GM21717 (cell line): ENCODE results near the gene HEPACAM.

Experiments
- ATAC-seq: cut with Tn5 transposase; IDR thresholded peaks from one replicate; pipeline ENCODE4 v1.9.1; 2021; ENCODE audit warnings: mild to moderate bottlenecking, moderate library complexity; ENCODE audit not compliant: unreplicated experiment

The HEPACAM gene

DNA sequence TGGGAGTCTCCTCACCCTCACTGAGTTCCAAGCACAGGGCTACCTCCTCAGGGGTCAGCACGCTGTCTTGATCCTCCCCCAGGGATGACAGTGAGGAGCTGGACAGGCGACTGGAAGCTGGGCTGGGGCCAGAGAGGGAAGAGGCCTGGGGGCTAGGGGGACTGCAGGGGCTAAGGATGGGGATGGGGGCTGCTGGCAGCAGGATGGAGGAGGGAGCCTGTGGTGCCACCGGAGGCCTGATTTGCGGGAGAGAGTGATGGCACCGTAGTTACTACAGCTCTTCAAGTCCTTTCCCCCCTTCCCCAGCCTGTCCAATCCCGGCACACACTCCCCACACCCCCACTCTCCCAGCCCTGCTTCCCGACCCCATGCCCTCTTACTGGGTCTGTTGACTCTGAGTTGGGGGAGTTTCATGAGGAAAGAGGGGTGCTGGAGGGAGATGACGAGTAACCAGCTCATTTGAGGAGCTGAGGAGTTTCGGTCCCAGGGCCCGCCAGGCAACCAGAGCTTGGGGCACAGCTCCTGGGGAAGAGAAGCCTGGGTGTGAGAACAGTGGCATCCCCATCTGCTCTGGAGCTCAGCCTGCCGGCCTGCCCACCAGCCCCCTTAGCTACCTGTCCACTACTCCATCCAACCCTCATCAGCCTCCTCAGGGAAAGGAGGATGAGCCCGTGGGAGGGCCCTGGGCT, 48.7 kb downstream of the HEPACAM start:
- ATAC-seq: no peak

DNA sequence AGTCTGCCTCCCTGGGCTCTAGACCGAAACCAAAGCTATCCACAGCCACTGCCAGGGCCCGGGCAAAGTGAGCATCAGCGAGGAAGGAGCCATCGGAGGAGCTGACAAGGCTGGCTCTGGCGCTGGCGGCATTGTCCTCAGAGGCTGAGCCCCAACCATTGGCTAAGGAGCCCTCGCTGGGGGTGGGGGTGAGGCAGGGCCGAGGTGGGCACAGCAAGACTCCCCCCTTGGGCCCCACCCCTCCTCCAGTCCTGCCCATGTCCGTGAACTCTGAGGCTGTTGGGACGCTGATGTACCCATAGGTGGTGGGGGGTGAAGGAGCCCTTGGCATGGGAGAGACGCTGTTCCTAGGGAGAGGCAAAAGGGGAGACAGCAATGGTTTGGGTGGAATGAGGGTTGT, 49.4 kb downstream of the HEPACAM start:
- ATAC-seq: no peak

DNA sequence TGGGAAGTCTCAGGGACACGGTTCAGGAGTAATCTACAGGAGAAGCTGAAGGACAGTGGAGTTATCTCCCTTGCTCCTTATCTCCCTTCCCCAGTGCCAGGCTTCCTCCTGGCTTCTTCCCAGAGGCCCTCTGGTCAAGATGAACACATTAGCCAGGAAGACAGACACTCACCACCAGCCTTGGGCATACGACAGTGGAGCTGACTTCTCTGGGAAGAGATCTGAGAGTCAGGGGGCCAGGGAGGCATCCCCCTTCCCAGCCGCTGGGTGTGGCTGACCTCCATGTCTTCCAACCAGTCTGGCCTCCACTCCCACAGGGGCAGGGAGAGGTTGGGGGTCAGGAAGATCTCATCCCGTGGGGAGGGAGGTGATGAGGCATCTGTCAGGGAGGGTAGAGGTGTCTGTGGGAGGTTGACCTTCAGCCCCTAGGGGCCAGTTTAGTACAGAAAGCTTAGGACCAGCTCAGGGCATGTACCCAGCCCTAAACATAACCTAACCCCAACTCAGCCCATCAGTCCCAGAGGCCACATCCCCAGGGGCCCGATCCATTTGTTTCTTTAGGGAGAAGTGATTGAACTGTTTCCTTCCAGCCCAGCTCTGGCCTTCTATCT, 50.9 kb downstream of the HEPACAM start:
- ATAC-seq: no peak

DNA sequence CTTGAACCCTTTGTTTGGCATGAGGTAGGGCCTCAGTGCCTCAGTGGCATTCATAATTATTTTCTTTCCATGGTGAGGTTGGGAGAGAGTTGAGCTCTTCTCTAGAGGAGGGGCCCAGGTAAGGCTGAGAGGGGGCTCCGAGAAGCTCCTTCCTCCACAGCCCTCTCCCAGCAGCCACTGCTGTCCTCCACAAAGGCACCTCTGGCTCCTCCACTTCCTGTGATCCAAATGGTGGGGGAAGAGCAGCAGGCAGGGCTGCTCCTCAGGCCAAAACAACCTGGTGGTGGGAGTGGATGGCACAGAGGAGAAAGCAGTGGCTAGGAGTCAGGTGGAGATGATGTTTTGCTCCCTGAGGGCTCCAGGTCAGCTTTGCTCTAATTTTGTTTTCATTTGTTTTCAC, 51.5 kb downstream of the HEPACAM start:
- ATAC-seq: no peak

DNA sequence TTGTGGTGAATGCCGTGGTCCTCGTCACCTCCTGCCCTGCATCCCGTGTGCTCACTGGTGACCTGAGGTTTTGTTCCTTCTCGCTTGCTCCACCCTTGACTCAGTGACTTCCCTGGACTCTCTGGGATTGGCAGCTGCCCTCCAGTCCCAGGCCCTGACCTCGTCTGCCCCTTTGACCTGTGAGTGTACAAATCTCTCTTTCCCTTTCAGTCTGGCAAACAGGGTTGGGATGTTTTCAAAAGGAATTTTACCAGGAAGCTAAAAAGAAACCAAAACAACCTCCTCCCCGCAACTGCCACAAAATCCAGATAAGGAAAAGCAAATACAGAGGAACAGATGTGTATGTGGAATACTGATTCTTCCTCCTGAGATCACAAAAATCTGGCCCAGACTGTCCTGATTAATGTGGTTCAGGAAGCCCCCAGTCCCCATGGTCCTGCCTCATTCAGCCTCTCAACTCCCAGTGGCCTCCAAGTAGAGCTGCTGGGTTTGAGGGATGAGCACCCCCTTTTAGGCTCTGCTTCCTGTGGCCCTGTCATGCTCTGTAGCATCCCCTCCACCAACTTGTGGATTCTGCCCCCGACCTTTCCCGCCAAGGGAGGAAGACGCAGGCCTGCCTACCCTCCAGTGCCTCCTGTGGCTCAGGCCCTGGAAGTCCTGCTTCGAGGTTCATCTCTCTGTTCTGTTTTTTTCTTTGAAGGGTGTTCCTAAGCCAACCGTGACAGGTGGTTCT, 53.3 kb downstream of the HEPACAM start:
- ATAC-seq: no peak

DNA sequence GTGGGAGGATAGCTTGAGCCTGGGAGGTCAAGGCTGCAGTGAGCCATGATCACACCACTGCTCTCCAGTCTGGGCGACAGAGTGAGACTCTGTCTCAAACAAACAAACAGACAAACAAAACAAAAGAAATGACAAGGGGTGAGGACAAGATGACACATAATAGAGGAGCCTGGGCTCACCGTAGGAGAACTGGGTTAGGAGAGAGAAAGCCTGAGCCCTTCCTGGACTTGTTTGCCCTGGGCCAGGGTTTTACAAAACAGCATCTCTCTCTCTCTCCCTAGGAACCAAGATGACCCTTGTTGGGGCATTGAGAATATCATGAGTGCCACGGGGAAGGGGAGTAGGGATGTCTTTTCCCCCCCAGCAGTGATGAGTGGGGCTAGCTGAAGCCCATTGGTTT, 54.9 kb downstream of the HEPACAM start:
- no peak for ATAC-seq

DNA sequence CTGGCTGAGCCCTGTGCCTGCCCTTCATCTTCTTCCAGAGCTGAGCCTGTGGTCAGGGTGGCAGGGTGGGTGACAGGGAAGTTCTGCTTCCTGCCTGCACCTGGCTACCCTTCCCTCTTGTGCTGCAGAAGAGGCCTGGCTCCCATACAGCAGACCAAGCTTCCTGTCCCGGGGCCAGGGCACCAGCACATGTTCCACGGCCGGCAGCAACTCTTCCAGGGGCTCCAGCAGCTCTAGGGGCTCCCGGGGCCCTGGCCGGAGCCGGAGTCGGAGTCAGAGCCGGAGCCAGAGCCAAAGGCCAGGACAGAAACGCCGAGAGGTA, 55.6 kb downstream of the HEPACAM start:
- no peak for ATAC-seq

DNA sequence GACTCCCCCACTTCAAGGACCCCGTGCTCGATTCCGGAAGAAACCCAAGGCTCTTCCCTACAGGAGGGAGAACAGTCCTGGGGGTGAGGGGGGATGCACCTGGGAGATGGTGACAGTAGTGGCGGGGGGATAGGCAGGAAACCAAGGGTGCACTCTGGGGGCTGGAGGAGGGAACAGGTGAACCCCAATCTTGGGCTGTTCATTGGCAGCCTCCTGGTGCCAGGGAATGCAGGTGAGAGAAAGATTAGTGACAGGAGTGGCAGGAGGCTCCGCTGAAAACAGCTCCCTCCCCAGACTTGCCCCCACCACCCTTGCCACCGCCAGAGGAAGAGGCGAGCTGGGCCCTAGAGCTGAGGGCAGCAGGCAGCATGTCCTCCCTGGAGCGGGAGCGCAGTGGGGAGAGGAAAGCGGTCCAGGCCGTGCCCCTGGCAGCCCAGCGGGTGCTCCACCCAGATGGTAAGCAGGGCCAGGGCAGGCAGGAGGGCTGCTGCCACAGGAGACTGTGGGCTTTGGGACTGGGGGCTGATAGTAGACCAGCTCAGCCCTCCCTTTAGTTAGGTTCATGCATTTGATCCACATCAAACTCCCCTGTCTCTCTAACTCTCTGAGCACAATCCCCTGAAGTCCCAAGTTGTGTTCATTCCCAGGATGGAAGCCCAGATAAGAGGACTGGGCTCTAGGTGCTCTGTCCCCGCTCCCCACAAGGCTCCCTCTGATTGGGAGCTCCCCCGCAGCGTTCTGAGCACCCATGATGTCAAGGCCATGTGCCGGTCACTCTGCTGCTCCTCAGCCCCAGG, 56.2 kb downstream of the HEPACAM start:
- no peak for ATAC-seq

DNA sequence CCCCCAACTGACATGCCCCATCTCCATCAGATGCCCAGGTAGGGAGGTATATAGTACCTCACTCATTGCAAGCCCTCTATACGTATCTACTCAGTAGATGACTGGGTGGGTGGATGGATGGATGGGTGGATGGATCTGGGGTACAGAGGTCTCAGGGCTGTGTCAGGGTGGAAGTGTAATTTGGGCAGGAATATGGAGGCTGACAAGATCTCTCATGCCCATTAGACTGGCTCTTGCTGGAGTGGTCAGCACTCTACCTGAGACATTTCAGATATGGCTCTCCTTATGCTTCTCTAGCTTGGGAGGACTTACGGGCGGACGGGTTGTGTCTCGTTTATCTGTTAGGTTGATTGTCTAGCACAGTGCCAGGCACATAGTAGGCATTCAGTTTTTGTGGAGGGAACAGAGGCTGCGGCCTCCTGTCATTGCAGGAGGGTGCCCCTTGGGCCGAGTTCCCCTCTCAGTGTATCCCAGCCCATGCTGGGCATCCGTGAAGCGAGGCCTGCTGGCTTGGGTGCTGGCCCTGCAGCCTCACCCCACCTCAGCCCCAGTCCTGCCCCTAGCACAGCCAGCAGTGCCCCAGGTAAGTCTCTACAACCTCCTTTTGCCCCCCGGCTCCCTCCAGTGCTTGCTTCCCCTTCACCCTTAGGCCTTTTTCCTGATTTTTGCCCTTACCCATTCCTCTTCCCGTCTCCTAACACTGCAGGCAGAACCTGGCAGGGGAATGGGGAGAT, 56.9 kb downstream of the HEPACAM start:
- ATAC-seq: no peak

DNA sequence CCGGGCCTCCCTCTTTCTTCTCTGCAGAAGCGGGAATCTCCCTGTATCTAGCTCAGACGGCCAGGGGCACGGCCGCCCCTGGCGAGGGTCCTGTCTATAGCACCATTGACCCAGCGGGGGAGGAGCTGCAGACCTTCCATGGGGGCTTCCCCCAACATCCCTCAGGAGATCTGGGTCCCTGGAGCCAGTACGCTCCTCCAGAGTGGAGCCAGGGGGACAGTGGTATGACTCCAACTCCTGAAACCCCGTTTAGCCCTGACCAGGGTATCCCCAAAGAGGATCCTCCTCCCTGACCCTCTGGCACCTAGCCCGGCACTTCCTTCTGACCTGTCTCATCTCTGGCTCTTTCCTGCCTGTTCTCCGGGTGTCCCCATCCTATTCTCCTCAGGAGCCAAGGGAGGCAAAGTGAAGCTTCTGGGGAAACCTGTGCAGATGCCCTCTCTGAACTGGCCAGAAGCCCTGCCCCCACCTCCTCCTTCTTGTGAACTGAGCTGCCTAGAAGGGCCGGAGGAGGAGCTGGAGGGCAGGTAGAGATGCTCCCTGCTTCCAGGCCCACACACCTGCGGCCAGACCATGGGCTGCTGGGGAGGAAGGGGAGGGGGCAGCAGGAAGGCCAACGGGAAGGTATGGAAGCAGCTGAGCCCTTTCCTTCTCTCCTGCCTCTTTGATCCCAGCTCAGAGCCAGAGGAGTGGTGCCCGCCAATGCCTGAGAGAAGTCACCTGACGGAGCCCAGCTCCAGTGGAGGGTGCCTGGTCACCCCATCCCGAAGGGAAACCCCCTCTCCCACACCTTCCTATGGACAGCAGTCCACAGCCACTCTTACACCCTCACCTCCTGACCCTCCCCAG, 57.7 kb downstream of the HEPACAM start:
- ATAC-seq: no peak

DNA sequence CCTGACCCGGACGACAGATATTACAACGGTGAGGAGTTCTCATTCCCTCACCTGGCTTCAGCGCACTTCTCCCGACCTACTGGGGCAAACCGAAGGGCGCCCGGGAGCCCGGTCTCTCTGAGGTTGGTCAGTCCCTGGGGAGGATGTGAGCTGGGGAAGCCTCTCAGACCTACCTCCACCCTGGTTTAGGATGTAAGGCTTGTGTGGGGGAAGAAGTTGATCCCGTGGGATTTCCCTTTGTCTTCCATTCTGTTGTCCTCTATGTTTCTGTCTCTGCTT, 58.3 kb downstream of the HEPACAM start:
- ATAC-seq: no peak

DNA sequence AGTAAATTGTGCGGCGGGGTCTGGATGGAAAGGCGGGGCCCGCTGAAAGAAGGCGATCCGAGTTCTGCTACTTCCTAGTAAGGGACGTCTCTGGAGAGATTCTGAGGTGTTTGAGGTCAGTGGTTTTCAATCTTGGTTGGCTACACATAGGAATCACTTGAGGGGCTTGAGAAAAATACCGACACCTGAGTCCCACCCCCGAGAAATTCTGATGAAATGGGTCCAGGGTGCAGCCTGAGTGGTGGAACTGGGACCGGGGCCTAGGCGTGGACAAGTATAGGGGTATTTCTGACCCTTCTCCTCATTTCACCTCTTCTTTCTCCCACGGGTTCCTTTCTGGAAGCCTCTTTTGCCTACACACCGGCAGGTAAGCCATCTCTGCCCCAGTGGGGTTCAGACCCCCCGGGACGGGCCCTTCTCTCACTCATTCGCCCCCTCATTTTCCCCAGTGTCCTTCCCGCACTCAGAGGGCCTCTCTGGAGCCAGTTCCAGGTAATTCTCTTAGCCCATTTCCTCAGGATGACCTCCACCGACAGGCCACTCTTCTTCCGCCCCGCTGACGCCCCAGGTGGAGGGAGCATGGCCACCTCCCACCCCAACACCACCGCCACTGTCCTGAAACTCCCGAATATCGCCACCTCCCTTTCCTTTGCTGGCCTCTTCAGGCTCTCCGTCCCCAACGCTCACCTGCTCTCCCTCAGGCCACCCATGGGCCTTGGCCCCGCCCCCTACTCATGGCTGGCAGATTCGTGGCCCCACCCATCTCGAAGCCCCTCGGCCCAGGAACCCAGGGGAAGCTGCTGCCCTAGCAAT, 58.8 kb downstream of the HEPACAM start:
- ATAC-seq: no peak

DNA sequence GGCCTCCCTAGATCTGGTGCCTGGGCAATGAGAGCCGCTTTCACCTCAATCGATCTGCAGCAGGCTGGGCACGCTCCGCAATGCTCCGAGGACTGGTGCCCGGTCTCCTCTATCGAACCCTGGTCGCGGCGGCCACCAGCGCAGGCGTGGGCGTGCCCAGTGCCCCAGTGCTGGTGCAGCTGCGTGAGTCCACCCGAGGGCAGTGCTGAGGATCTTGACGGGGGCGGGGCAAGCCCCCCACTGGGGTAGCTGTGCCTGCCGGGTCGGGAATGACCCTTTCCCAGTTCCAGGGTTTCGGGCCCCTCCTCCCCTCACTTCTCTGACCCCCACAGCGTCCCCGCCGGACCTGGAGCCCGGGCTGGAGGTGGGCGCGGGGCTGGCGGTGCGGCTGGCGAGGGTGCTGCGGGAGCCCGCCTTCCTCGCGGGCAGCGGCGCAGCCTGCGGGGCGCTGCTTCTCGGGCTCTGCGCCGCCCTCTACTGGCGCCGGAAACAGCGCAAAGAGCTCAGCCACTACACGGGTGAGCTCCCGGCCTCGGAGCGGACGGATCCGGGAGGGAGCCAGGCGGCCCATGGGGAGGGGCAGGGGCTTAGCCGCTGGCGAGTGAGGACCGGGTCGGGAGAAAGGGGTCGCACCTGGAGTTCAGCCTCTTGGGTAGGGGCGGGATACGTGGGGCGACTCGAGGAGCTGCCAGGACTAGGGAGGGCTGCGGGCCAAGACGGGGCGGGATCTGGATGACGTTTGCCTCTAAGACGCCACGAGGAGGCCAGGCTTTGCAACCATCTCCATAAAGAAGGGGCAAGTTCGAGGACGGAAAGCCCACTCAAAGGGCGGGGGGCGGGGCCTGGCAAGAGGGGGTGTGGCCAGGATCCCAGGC, 59.7 kb downstream of the HEPACAM start:
- ATAC-seq: peak; percentile 89

DNA sequence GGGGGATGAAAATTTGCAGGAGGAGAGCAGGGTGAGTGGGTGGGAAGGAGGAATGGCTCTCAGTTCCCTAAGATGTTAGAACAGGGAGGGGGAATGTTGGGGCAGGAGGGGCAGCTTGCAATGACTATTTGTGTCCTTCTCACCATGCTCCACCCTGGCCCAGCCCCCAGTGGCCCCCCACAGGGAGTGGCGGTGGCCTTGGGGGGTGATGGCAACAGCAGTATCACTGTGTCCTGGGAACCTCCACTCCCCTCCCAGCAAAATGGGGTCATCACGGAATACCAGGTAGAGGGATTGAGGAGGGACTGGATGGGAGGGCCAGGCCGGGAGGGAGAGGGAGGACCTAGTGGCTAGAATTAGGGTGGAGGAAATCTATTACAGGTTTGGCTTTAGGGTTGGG, 60.4 kb downstream of the HEPACAM start:
- no peak for ATAC-seq

DNA sequence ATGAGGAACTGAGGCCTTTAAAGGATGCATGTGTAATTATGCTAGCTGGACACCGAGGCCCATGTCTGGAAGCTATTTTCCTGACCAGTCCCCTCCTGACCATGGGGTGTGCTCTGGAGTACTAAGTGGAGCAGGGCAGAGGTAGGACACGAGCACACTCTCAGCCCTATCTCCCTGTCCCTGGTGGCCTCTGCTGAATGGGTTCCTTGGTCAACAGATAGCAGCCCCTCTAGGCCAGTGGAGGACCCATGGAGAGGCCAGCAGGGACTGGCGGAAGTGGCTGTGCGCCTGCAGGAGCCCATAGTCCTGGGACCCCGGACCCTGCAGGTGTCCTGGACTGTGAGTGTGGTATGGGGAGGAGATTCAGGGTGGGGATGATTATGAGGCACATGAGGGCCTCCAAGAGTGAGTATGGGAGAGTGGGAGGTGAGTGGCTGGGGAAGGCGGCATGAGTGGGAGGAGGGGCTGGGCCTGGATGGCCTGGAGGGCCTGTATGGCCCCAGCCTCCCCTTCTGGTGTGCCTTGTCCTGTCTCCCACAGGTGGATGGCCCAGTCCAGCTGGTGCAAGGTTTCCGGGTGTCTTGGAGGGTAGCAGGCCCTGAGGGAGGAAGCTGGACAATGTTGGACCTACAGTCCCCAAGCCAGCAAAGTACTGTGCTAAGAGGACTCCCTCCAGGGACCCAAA, 61.1 kb downstream of the HEPACAM start:
- ATAC-seq: no peak

DNA sequence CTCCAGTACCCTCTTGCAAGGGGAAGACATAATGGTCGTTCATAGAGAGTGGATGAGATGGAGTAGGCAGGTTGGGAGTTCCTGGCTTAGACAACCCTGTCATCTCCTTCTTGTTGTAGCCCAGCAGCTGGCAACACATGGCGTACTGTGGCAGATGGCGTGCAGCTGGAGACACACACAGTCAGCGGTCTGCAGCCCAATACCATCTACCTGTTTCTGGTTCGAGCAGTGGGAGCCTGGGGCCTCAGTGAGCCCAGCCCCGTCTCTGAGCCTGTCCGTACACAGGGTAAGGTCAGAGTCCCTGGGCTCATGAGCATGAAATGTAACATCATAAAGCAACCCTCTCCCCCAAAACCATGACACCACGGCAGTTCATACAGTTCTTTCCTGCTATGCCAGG, 61.9 kb downstream of the HEPACAM start:
- no peak for ATAC-seq

DNA sequence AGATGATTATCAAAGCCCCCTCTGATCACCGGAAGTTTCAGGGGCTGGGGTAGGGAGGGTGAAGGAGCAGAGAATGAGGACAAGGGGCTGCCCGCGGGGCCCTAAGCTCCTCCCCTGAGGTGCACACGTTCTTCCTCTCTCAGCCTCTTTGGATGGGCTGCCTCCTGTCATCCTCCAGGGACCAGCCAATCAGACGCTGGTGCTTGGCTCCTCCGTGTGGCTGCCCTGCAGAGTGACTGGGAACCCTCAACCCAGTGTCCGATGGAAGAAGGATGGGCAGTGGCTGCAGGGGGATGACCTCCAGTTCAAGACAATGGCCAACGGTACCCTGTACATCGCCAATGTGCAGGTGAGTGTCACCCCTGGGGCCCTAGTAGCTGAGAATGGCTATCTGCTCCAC, 63.1 kb downstream of the HEPACAM start:
- ATAC-seq: no peak

DNA sequence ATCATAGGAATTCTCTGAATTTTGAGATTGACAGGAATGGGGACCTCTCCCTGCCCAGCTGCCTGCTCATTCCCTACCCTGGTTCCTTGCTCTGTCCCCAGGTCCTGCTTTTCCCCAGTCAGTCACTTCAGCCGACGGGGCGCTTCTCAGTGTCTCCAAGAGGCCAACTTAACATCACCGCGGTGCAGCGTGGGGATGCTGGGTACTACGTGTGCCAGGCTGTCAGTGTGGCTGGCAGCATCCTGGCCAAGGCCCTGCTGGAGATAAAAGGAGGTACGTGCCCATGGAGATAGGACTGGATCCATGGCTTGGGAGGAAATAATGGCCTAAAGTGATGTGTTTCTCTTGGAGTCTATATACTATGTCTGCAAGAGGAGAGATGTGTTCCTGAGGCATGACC, 63.6 kb downstream of the HEPACAM start:
- no peak for ATAC-seq
